Panc1 (cell line): ENCODE data around the gene SSUH2. TPM values are rescaled to one million over a fixed set of nuclear protein-coding genes. Genes with fewer than 3 reads are reported as not detected.

ENCODE experiments used
- ATAC-seq: fragments of 200-7000 bp; cut with Tn5 transposase; 2 replicates; pipeline ENCODE4 v1.9.1; 2020; ENCODE audit warnings: mild to moderate bottlenecking, moderate library complexity
- BruUV-seq: library from RNA; stranded (reverse); fragments of 400-500 nt; replicated peaks from 2 replicates; lab custom pipeline; 2021; lab: Mats Ljungman, UMichigan
- CTCF ChIA-PET: fragments of 300-600 bp; sonication (Branson Sonifier 250); formaldehyde crosslinking; loops from one replicate; lab custom pipeline; 2022; ENCODE audit warnings: antibody characterized with exemption; lab: Charles Lee
- POLR2A ChIA-PET: fragments of 300-600 bp; sonication (Branson Sonifier 250); formaldehyde crosslinking; loops from one replicate; lab custom pipeline; 2022; ENCODE audit warnings: antibody characterized with exemption; lab: Charles Lee
- DNase-seq: peaks from one replicate; pipeline ENCODE4 v3.0.0-alpha.2; 2010; ENCODE audit warnings: low read depth, low spot score
- H3K27ac ChIP-seq: 2 replicates; pipeline ENCODE4 v1.5.1; 2011; ENCODE audit warnings: mild to moderate bottlenecking, low read length, inconsistent platforms
- H3K27me3 ChIP-seq: fragments of 200-500 bp; sonication (Bioruptor generic); 2 replicates; pipeline ENCODE4 v1.6.0; 2014; ENCODE audit warnings: low read length, inconsistent platforms; ENCODE audit not compliant: control insufficient read depth, insufficient read depth
- H3K36me3 ChIP-seq: fragments of 200-500 bp; sonication (Bioruptor generic); 2 replicates; pipeline ENCODE4 v1.5.1; 2014; ENCODE audit warnings: inconsistent platforms, mild to moderate bottlenecking, low read length, moderate library complexity; ENCODE audit not compliant: control insufficient read depth, insufficient read depth
- H3K4me1 ChIP-seq: 2 replicates; pipeline ENCODE4 v1.5.1; 2011; ENCODE audit warnings: inconsistent platforms, mild to moderate bottlenecking, low read length, moderate library complexity; ENCODE audit not compliant: control insufficient read depth, insufficient read depth
- H3K4me3 ChIP-seq, 2 experiments: 2 replicates each; pipeline ENCODE4 v1.5.1; 2011 to 2012; ENCODE audit warnings: low read depth in 2 of 2, low read length in 2 of 2, mild to moderate bottlenecking in 2 of 2, inconsistent platforms in 1 of 2, moderate library complexity in 1 of 2
- H3K9me3 ChIP-seq: fragments of 200-500 bp; sonication (Bioruptor generic); 2 replicates; pipeline ENCODE4 v1.5.1; 2014; ENCODE audit warnings: low read depth, mild to moderate bottlenecking, inconsistent platforms, low read length, moderate library complexity; ENCODE audit not compliant: control insufficient read depth, insufficient read depth
- POLR2AphosphoS5 ChIP-seq: IDR thresholded peaks from 2 replicates; pipeline ENCODE4 v1.6.1; 2012; ENCODE audit warnings: mild to moderate bottlenecking, low read depth, low read length, moderate library complexity
- SIN3A ChIP-seq: IDR thresholded peaks from 2 replicates; pipeline ENCODE4 v1.6.1; 2012; ENCODE audit warnings: low read depth, mild to moderate bottlenecking, low read length, moderate library complexity, borderline replicate concordance; ENCODE audit not compliant: insufficient read depth
- TCF7L2 ChIP-seq: IDR thresholded peaks from 2 replicates; pipeline ENCODE4 v1.6.1; 2011; ENCODE audit warnings: mild to moderate bottlenecking, low read depth, low read length, inconsistent platforms
- in situ Hi-C: cut with HindIII; loops from 2 replicates; pipeline ENCODE4 v1.10.0; 2016; ENCODE audit warnings: low sequenced_read_pairs, low pct_unique_long_range_greater_than_20kb
- intact Hi-C: fragments of 100-400 bp; cut with micrococcal nuclease; formaldehyde crosslinking; loops from one replicate; pipeline ENCODE4 v1.10.0; 2022; ENCODE audit not compliant: unreplicated experiment
- total RNA-seq: library from RNA; stranded (reverse); gene quantifications from one replicate; pipeline ENCODE4 v1.2.1, GENCODE V29; 2021; ENCODE audit not compliant: unreplicated experiment
- TF ChIP-seq, protein P1 (sequence below), 2 experiments: IDR thresholded peaks; 2 replicates each; pipeline ENCODE4 v1.6.1; 2011 to 2012; ENCODE audit warnings: low read depth in 2 of 2, control low read depth in 1 of 2, low read length in 1 of 2, mild to moderate bottlenecking in 1 of 2, moderate library complexity in 1 of 2; ENCODE audit not compliant: insufficient read depth in 1 of 2
- TF ChIP-seq, protein P2 (sequence below): fragments of 450-650 bp; IDR thresholded peaks from 2 replicates; pipeline ENCODE4 v1.5.1; 2017; ENCODE audit warnings: mild to moderate bottlenecking

Gene SSUH2
- total RNA-seq, 1 experiment from 2014 or later = not detected

DNA sequence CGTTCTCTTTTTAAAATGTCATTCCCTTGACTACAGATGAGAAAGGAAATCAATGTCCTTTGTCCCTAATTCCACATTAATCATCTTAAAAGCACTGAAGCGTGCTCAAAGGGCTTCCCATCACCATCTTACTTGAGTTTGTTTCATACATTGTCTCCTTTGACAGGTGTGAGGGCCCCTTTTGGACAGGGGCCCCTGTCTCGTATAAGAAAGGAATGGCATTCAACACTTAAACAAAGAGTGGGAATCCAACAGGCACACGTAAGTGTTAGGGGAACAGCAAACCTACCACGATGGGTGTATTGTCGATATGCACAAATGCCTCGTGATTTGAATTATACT is 5.0 kb downstream of the SSUH2 start:
- CTCF ChIA-PET = no interaction called here
- H3K4me1 ChIP-seq = no peaks in the 10 kb centered on the region
- in situ Hi-C loops = no loop called here
- H3K4me3 ChIP-seq = no peak overlapping the region
- no peaks in the 10 kb centered on the region for H3K36me3 ChIP-seq
- POLR2A ChIA-PET = no interaction called here
- TF ChIP-seq, protein P1, sequence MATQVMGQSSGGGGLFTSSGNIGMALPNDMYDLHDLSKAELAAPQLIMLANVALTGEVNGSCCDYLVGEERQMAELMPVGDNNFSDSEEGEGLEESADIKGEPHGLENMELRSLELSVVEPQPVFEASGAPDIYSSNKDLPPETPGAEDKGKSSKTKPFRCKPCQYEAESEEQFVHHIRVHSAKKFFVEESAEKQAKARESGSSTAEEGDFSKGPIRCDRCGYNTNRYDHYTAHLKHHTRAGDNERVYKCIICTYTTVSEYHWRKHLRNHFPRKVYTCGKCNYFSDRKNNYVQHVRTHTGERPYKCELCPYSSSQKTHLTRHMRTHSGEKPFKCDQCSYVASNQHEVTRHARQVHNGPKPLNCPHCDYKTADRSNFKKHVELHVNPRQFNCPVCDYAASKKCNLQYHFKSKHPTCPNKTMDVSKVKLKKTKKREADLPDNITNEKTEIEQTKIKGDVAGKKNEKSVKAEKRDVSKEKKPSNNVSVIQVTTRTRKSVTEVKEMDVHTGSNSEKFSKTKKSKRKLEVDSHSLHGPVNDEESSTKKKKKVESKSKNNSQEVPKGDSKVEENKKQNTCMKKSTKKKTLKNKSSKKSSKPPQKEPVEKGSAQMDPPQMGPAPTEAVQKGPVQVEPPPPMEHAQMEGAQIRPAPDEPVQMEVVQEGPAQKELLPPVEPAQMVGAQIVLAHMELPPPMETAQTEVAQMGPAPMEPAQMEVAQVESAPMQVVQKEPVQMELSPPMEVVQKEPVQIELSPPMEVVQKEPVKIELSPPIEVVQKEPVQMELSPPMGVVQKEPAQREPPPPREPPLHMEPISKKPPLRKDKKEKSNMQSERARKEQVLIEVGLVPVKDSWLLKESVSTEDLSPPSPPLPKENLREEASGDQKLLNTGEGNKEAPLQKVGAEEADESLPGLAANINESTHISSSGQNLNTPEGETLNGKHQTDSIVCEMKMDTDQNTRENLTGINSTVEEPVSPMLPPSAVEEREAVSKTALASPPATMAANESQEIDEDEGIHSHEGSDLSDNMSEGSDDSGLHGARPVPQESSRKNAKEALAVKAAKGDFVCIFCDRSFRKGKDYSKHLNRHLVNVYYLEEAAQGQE (IDR thresholded peaks at IDR 0.05; ENCODE audit: insufficient read depth in 1 of 2, low read depth in 2 of 2, low read length in 1 of 2) = no peak
- no peak for TF ChIP-seq POLR2AphosphoS5
- no peak for TF ChIP-seq SIN3A
- TF ChIP-seq, protein P2, sequence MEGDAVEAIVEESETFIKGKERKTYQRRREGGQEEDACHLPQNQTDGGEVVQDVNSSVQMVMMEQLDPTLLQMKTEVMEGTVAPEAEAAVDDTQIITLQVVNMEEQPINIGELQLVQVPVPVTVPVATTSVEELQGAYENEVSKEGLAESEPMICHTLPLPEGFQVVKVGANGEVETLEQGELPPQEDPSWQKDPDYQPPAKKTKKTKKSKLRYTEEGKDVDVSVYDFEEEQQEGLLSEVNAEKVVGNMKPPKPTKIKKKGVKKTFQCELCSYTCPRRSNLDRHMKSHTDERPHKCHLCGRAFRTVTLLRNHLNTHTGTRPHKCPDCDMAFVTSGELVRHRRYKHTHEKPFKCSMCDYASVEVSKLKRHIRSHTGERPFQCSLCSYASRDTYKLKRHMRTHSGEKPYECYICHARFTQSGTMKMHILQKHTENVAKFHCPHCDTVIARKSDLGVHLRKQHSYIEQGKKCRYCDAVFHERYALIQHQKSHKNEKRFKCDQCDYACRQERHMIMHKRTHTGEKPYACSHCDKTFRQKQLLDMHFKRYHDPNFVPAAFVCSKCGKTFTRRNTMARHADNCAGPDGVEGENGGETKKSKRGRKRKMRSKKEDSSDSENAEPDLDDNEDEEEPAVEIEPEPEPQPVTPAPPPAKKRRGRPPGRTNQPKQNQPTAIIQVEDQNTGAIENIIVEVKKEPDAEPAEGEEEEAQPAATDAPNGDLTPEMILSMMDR = no peak
- no peak for TF ChIP-seq TCF7L2
- no peaks in the 10 kb centered on the region for H3K27me3 ChIP-seq
- intact Hi-C loops = no loop called here
- ATAC-seq (no peak), DNase-seq (no peak)
- H3K27ac ChIP-seq = no peak overlapping the region
- H3K9me3 ChIP-seq = no peaks in the 10 kb centered on the region
- no TSS peak for BruUV-seq

DNA sequence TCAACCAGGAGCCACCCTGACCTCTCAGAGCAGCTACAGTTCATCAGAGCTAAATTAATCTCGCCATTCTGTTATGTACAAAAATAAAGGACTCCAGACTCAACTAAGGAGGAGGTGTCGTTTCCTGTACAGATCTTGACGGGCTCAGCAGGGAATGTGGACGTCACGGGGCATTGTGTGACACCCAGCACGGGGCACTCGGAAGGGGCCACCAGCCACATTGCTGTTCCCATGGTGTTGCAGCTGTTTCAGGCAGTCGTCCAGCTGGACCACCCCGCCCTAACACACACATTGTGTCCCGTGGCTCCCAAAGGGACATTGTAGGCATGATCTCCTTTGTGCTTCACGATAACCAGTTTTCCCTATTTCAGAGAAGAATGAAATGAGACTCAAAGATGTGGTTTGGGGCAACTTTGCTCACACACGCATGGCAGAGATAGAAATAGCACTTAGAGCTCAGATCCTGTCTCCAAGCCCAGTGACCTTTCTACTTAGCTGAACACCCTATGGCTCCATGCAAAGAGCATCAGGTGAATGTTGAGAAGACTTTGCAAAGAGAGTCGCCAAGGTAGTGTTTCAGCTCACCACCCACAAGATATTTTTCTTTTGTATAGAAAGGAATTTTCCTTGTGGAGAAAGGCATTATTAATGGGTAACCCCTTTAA is 5.5 kb downstream of the SSUH2 start:
- Histone ChIP-seq H3K27ac (no peak overlapping the region), H3K4me1 (no peaks in the 10 kb centered on the region), H3K9me3 (no peaks in the 10 kb centered on the region), H3K36me3 (no peaks in the 10 kb centered on the region), H3K4me3 (no peak overlapping the region), H3K27me3 (no peaks in the 10 kb centered on the region)
- in situ Hi-C loops = no loop called here
- intact Hi-C loops = no loop called here
- ChIA-PET POLR2A (no interaction called here), CTCF (no interaction called here)
- BruUV-seq = no TSS peak
- TF ChIP-seq TCF7L2 (no peak), POLR2AphosphoS5 (no peak), SIN3A (no peak)
- TF ChIP-seq, protein P1 (IDR thresholded peaks at IDR 0.05; ENCODE audit: insufficient read depth in 1 of 2, low read depth in 2 of 2, low read length in 1 of 2) = no peak
- TF ChIP-seq, protein P2 = no peak
- no peak for ATAC-seq
- no peak for DNase-seq
